ENCODE measurements around the gene KRT74.

GRCh38 chr12:52533686-52534470, 39.8 kb downstream of the KRT74 start:
- TF ChIP-seq, protein P1, sequence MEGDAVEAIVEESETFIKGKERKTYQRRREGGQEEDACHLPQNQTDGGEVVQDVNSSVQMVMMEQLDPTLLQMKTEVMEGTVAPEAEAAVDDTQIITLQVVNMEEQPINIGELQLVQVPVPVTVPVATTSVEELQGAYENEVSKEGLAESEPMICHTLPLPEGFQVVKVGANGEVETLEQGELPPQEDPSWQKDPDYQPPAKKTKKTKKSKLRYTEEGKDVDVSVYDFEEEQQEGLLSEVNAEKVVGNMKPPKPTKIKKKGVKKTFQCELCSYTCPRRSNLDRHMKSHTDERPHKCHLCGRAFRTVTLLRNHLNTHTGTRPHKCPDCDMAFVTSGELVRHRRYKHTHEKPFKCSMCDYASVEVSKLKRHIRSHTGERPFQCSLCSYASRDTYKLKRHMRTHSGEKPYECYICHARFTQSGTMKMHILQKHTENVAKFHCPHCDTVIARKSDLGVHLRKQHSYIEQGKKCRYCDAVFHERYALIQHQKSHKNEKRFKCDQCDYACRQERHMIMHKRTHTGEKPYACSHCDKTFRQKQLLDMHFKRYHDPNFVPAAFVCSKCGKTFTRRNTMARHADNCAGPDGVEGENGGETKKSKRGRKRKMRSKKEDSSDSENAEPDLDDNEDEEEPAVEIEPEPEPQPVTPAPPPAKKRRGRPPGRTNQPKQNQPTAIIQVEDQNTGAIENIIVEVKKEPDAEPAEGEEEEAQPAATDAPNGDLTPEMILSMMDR (IDR thresholded peaks at IDR 0.05 in 8 of 11, conservative IDR thresholded peaks at IDR 0.05 in 3 of 11): no peak
- TF ChIP-seq POLR2A (IDR thresholded peaks at IDR 0.05): no peak
- TF ChIP-seq POLR2AphosphoS5 (IDR thresholded peaks at IDR 0.05): peak in 1 of 3 donors; percentile 16
